Sigmoid colon (tissue), 7 donors: Measurements from ENCODE around the gene KIF13A. TPM values are rescaled to one million over a fixed set of nuclear protein-coding genes. Genes with fewer than 3 reads are reported as not detected.
A peak's percentile ranks its signal among the peaks of the same experiment; 100 is the strongest.

ENCODE experiments used
- DNase-seq: peaks from one replicate; pipeline ENCODE4 v3.0.0-alpha.2; 2019
- H3K27ac ChIP-seq, 4 donors: fragments of 200-600 bp; sonication (generic); one replicate each; pipeline ENCODE4 v1.5.1; 2016 to 2019; ENCODE audit warnings: mild to moderate bottlenecking in 1 of 4
- H3K27me3 ChIP-seq, 3 donors: fragments of 200-600 bp; sonication (generic); one replicate each; pipeline ENCODE4 v1.5.1; 2019; ENCODE audit warnings: mild to moderate bottlenecking in 1 of 3
- H3K36me3 ChIP-seq, 4 donors: fragments of 200-600 bp; sonication (generic); one replicate each; pipeline ENCODE4 v1.5.1; 2016 to 2019
- H3K4me1 ChIP-seq, 4 donors: fragments of 200-600 bp; sonication (generic); one replicate each; pipeline ENCODE4 v1.5.1; 2017 to 2019
- H3K4me3 ChIP-seq, 4 donors: fragments of 200-600 bp; sonication (generic); one replicate each; pipeline ENCODE4 v1.5.1; 2017 to 2019; ENCODE audit warnings: mild to moderate bottlenecking in 2 of 4, moderate library complexity in 1 of 4
- H3K9me3 ChIP-seq, 4 donors: fragments of 200-600 bp in 3 of 4; sonication (generic) in 3 of 4; one replicate each; pipeline versions ENCODE4 v1.5.1 to v1.6.1; 2013 to 2019
- EP300 ChIP-seq, 4 donors: sonication (generic); formaldehyde crosslinking; IDR thresholded peaks; one replicate each; pipeline ENCODE4 v1.6.1; 2017; ENCODE audit warnings: antibody characterized with exemption in 4 of 4
- POLR2A ChIP-seq, 2 donors: fragments of 450-650 bp; IDR thresholded peaks; one replicate each; pipeline ENCODE4 v1.6.1; 2016; ENCODE audit warnings: antibody characterized with exemption in 2 of 2, mild to moderate bottlenecking in 2 of 2, moderate library complexity in 2 of 2
- POLR2AphosphoS5 ChIP-seq, 4 donors: sonication (generic); formaldehyde crosslinking; IDR thresholded peaks; one replicate each; pipeline ENCODE4 v1.6.1; 2017; ENCODE audit warnings: antibody characterized with exemption in 4 of 4
- WGBS, 2 donors: extraction: QIAGEN DNeasy Blood & Tissue Kit; methylation state at CpG; one replicate each; pipeline ENCODE4 v1.1.7; 2013; 5-methylcytosine and 5-hydroxymethylcytosine counted together
- intact Hi-C: fragments of 100-400 bp; cut with DNase I; formaldehyde crosslinking; loops from one replicate; pipeline ENCODE4 v1.15.1; 2023
- polyA plus RNA-seq, 3 donors: library from polyadenylated mRNA; stranded (reverse); fragments of 200-250 nt; gene quantifications; one replicate each; pipeline ENCODE4 v1.2.3, GENCODE V29; 2013
- total RNA-seq, 4 donors: library from RNA; depleted of rRNA; stranded (reverse); fragments of >200 nt; gene quantifications; one replicate each; pipeline ENCODE4 v1.1.0, GENCODE V29; 2016
- TF ChIP-seq, protein P1 (sequence below), 4 experiments: fragments of 450-650 bp in 3 of 4; fragments of 200-600 bp in 1 of 4; IDR thresholded peaks; one replicate each; pipeline ENCODE4 v1.5.1; 2016 to 2019; ENCODE audit warnings: antibody characterized with exemption in 4 of 4, mild to moderate bottlenecking in 3 of 4, moderate library complexity in 2 of 4
- donor health status: healthy with polysubstance abuse.
- donor health status: Bipolar disorder and iron deficiency.
- donor health status: healthy.

KIF13A gene
- total and polyA plus RNA-seq, 7 donors = 18.5 to 73.8 (median 55.3) TPM

DNA sequence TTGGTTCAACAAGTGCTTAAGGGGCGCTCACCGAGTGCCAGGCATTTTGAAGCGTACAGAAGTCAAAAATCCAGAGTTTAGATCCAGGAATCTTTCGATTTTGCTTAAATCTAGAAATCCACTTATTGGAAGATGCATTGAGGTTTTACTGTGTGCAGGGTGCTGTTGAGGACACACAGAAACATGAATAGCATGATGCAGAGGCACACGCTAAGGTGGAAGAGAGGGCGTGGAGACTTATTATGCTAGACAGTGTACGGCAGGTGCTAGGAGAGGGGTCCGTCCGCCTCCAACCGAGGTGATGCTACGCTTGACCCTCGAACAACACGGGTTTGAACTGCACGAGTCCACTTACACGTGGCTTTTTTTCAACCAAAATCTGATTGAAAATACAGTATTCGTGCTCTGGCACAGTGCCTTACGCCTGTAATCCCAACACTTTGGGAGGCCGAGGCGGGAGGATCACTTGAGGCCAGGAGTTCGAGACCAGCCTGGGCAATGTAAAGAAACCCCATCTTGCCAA is 1.0 kb upstream of the KIF13A start:
- H3K27me3 ChIP-seq = no peaks in the 10 kb centered on the region
- WGBS, 2 donors = 9 to 32% methylated on average over 20 of the region's 20 CpGs
- TF ChIP-seq POLR2AphosphoS5 (IDR thresholded peaks at IDR 0.05) (no peak), EP300 (IDR thresholded peaks at IDR 0.05) (no peak), POLR2A (IDR thresholded peaks at IDR 0.05) (no peak)
- TF ChIP-seq, protein P1, sequence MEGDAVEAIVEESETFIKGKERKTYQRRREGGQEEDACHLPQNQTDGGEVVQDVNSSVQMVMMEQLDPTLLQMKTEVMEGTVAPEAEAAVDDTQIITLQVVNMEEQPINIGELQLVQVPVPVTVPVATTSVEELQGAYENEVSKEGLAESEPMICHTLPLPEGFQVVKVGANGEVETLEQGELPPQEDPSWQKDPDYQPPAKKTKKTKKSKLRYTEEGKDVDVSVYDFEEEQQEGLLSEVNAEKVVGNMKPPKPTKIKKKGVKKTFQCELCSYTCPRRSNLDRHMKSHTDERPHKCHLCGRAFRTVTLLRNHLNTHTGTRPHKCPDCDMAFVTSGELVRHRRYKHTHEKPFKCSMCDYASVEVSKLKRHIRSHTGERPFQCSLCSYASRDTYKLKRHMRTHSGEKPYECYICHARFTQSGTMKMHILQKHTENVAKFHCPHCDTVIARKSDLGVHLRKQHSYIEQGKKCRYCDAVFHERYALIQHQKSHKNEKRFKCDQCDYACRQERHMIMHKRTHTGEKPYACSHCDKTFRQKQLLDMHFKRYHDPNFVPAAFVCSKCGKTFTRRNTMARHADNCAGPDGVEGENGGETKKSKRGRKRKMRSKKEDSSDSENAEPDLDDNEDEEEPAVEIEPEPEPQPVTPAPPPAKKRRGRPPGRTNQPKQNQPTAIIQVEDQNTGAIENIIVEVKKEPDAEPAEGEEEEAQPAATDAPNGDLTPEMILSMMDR (IDR thresholded peaks at IDR 0.05) = no peak
- no peaks in the 10 kb centered on the region for H3K9me3 ChIP-seq
- intact Hi-C loops = loop anchor here (5.0 kb wide), 2 partner anchors 61 to 121 kb away; no protein-coding TSS in a partner anchor
- H3K36me3 ChIP-seq = no peaks in the 10 kb centered on the region
- DNase-seq = no peak
- H3K27ac ChIP-seq = peak overlapping the region; percentile 93 to 98 (median 96)
- peaks cover 0 to 41% (median 30%) of the 10 kb centered on the region in 4 donors for H3K4me1 ChIP-seq
- H3K4me3 ChIP-seq = peak overlapping the region; percentile 77 to 91 (median 86)

DNA sequence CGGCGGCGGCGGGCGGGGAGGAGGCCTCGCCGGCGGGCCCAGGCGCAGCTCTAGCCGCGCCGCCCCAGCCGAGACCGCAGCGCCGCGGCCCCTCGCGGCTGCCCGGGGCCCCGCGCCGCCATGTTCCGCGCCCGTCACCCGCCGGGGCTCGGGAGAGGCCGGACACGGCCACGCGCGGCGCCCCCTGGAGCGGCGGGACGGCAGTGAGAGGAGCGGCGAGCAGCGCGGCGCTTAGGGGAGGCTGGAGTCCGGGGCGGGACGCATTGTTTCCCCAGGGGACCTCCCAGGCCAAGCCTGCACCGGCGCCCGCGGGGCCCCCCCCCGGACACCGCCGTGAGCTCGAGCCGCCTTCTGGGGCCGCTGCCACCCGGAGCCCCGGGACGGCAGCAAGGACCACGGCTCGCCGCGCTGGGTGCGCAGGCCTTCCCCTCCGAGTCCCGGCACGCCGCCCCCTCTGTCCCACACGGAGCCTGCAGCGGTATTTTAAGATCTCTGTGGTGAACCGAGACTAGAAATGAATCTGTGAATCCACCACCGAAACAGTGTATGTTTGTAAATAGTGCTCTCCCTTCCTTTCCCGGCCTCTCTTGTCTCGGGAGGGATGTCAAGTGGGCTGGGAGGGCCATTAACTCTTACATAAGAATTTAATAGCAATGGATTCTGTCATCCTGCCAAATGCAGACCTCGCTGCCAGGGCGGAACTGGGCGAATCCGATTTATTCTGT is 424 bp upstream of the KIF13A start:
- peak; percentile 84 for DNase-seq
- intact Hi-C loops = loop anchor here (1.0 to 5.0 kb wide), 4 partner anchors 61 to 167 kb away; partner anchors contain the start of genes KDM1B, NHLRC1 and TPMT
- no peaks in the 10 kb centered on the region for H3K9me3 ChIP-seq
- no peaks in the 10 kb centered on the region for H3K36me3 ChIP-seq
- peak overlapping the region; percentile 93 to 98 (median 96) for H3K27ac ChIP-seq
- H3K4me1 ChIP-seq = peaks cover 0 to 42% (median 30%) of the 10 kb centered on the region in 4 donors
- peak in 1 of 4 donors; percentile 49 for TF ChIP-seq POLR2AphosphoS5 (IDR thresholded peaks at IDR 0.05)
- no peak for TF ChIP-seq POLR2A (IDR thresholded peaks at IDR 0.05)
- TF ChIP-seq, protein P1 (IDR thresholded peaks at IDR 0.05) = peak in 2 of 4 experiments; percentile 22 to 34
- peak overlapping the region; percentile 77 to 91 (median 86) for H3K4me3 ChIP-seq
- no peaks in the 10 kb centered on the region for H3K27me3 ChIP-seq
- 0% methylated on average over 78 of the region's 78 CpGs for WGBS, 2 donors

DNA sequence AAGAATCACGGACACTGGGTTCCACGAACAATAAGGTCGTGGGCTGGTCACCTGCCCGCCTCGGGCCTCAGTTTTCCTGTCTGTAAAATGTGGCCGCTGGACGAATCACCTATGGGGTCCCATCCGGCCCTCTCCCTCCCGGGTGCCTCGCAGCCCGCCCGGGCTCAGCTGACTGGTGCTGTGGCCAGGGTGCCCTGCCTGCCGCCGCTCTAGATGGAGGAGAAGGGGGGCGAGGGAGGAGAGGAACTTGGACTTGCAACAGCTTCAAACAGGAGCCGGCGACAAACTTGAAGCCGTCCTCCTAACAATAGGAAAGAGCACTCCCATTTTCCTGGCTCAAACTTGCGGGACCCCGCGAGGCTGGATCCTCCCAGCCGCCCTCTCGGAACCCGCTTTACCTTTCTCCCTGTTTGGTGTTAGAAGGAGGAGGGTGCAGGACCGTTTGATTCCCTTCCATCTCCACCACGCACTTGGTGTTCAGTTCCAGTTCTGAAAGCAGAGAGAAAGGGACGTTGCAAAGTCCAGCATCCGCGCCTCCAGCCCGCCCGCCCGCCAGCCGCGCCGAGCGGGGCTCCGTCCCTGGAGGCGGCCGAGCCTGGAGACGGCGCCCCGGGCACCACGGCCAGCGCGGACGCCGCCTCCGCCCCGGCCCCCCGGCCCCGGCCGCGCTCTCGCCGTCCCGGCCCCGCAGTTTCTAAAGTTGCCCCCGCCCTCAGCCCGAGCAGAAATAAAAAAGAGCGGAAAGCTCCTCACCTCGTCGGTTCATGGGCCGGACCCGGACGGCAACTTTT is 584 bp downstream of the KIF13A start:
- no peaks in the 10 kb centered on the region for H3K27me3 ChIP-seq
- intact Hi-C loops = loop anchor here (1.0 to 5.0 kb wide), 4 partner anchors 60 to 168 kb away; partner anchors contain the start of genes KDM1B, NHLRC1 and TPMT
- 1 to 2% methylated on average over 65 of the region's 65 CpGs for WGBS, 2 donors
- peaks cover 0 to 5% (median 0%) of the 10 kb centered on the region in 4 donors for H3K36me3 ChIP-seq
- peak; percentile 86 for DNase-seq
- TF ChIP-seq, protein P1 (IDR thresholded peaks at IDR 0.05) = no peak
- TF ChIP-seq POLR2AphosphoS5 (IDR thresholded peaks at IDR 0.05) = peak; percentile 9 to 67 (median 54)
- TF ChIP-seq POLR2A (IDR thresholded peaks at IDR 0.05) = peak in 1 of 2 donors; percentile 33
- TF ChIP-seq EP300 (IDR thresholded peaks at IDR 0.05) = no peak
- peak overlapping the region; percentile 56 to 89 (median 82) for H3K4me3 ChIP-seq
- peaks cover 0 to 42% (median 30%) of the 10 kb centered on the region in 4 donors for H3K4me1 ChIP-seq
- H3K9me3 ChIP-seq = no peaks in the 10 kb centered on the region
- peak overlapping the region; percentile 88 to 94 (median 93) for H3K27ac ChIP-seq

DNA sequence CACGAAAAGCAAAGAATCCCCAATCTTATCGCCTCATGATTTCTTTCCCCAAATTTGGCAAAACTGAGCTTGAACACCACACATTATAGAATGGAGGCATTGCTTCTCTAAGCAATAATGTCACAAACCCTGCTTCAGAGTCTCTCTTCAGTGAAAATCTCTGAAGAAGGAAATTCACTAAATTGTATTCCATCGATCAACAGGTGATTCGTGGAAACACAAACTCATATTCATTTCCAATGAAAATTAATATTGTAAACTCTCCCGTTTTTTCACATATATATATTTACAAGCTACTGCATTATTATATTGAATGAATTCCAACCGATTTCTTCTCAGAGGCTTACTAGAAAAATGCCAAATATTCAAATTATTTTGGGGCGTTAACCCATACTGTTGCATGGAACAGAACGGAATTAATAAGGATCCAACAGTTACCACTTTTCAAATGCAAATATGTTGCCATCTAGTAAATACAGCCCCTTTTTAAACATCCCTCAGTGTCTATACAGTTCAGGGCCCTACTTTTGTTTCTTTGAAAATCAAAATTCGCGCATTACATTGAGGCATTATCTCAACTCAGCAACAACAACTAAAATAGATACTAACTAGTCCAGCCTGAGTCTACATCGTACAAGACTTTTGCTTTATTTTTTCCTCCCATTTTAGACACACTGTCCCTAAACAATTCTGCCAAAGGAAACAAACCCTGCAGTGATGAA is 1.3 kb downstream of the KIF13A start:
- DNase-seq = no peak
- Histone ChIP-seq H3K4me1 (peaks cover 0 to 42% (median 30%) of the 10 kb centered on the region in 4 donors), H3K27ac (peak overlapping the region; percentile 88 to 94 (median 93)), H3K36me3 (peaks cover 0 to 5% (median 0%) of the 10 kb centered on the region in 4 donors), H3K27me3 (no peaks in the 10 kb centered on the region), H3K4me3 (peak overlapping the region; percentile 56 to 89 (median 82)), H3K9me3 (no peaks in the 10 kb centered on the region)
- WGBS, 2 donors = 11 to 46% methylated on average over 11 of the region's 11 CpGs
- intact Hi-C loops = loop anchor here (2.0 to 5.0 kb wide), 3 partner anchors 59 to 137 kb away; partner anchors contain the start of gene NHLRC1
- TF ChIP-seq POLR2AphosphoS5 (IDR thresholded peaks at IDR 0.05) (no peak), EP300 (IDR thresholded peaks at IDR 0.05) (no peak)
- TF ChIP-seq, protein P1 (IDR thresholded peaks at IDR 0.05) = no peak
